ENCODE data around the gene EID3. TPM values are rescaled to one million over a fixed set of nuclear protein-coding genes. Genes with fewer than 3 reads are reported as not detected.

Gene EID3
- total and polyA plus RNA-seq, 3 donors from 2014 or later, result 59.3 to 139 (median 63.0) TPM

DNA sequence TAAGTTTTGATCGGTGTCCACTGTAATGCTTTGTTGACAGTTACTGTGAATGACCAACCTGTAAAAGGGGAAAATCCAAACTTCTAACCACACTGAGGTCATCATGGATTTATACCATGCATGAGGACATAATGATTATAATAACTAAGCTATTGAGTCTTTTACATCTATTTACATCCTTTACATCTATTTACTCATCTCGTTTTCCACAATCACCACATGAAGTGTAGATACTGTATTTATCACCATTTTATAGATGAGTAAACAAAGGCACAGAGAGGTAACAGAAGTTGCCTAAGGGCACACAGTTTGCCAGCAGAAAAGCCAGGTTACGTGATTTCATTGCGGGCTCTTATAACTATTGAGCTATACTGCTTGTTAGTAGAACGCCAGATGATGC is 27.9 kb upstream of the EID3 start:
- H3K36me3 ChIP-seq (ENCODE audit: low read depth, missing control alignments), result no peaks in the 10 kb centered on the region
- 74 to 77% methylated on average over 5 of the region's 5 CpGs for WGBS, 2 donors
- no peak overlapping the region for H3K27ac ChIP-seq
- H3K27me3 ChIP-seq, result no peaks in the 10 kb centered on the region
- H3K4me3 ChIP-seq, result no peak overlapping the region
- intact Hi-C loops (cut with DNase I; ENCODE audit: low total_unique reads), result no loop called here
- no peaks in the 10 kb centered on the region for H3K9me3 ChIP-seq
- TF ChIP-seq, protein P1, sequence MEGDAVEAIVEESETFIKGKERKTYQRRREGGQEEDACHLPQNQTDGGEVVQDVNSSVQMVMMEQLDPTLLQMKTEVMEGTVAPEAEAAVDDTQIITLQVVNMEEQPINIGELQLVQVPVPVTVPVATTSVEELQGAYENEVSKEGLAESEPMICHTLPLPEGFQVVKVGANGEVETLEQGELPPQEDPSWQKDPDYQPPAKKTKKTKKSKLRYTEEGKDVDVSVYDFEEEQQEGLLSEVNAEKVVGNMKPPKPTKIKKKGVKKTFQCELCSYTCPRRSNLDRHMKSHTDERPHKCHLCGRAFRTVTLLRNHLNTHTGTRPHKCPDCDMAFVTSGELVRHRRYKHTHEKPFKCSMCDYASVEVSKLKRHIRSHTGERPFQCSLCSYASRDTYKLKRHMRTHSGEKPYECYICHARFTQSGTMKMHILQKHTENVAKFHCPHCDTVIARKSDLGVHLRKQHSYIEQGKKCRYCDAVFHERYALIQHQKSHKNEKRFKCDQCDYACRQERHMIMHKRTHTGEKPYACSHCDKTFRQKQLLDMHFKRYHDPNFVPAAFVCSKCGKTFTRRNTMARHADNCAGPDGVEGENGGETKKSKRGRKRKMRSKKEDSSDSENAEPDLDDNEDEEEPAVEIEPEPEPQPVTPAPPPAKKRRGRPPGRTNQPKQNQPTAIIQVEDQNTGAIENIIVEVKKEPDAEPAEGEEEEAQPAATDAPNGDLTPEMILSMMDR (IDR thresholded peaks at IDR 0.05), result no peak
- TF ChIP-seq POLR2A (IDR thresholded peaks at IDR 0.05), result no peak
- DNase-seq, result no peak
- no peaks in the 10 kb centered on the region for H3K4me1 ChIP-seq

DNA sequence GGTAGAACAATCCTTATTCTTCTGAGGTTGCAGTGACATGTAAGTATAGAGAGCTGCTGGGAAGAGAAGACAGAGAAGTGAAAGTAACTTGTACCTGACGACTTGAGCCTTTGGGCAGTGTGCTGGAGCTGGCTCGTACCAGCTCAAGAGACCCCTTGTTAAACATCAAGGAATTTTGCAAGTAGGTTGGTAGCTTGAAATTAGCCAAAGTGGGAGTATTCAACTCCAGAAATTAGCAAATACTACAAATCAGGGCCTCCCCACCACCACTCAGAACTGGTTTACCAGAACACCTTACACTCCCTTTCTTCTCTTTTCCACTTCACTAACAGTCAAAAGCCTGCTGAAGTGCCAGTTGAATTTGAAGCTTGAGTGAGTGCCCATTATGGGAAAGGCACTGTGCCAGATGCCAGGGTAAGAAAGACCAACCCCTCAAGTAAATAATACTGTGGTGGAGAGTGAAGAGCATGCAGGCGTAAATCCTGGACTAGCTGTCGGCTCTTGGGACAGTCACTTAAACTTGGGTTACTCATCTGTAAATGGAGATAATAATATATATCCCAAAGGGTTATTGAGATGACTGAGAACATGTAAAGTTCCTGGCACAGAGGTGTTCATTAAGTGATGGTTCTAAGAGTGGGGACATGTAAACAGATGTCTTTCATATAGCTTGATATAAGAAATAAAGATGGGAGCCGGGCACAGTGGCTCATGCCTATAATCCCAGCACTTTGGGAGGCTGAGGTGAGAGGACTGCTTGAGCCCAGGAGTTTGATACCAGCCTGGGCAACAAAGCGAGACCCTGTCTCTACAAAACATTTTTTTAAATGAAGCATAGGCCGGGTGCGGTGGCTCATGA is 27.0 kb upstream of the EID3 start:
- H3K36me3 ChIP-seq (ENCODE audit: low read depth, missing control alignments), result no peaks in the 10 kb centered on the region
- H3K27ac ChIP-seq, result no peak overlapping the region
- H3K27me3 ChIP-seq, result no peaks in the 10 kb centered on the region
- intact Hi-C loops (cut with DNase I; ENCODE audit: low total_unique reads), result no loop called here
- no peak for TF ChIP-seq POLR2A (IDR thresholded peaks at IDR 0.05)
- TF ChIP-seq, protein P1 (IDR thresholded peaks at IDR 0.05), result no peak
- no peaks in the 10 kb centered on the region for H3K4me1 ChIP-seq
- no peak for DNase-seq
- WGBS, 2 donors, result 77 to 86% methylated on average over 8 of the region's 8 CpGs
- no peak overlapping the region for H3K4me3 ChIP-seq
- no peaks in the 10 kb centered on the region for H3K9me3 ChIP-seq

DNA sequence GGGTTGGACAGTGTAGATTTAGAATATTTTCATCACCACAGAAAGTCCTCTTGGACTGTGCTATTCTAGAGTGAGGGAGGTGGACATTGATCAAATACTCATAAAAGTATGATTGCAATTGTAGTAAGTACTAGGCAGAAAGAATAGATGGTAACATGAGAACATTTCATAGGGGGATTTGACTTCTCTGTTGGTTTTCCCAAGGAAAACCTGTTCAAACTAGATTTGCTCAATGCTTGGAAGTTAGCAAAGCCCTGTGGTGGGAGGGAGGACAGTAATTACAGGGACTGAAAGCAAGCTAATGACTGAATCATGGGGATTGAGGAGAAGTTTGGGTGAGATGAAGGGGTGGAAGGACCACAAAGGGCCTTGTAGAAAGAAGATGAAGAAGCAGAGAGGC is 24.4 kb upstream of the EID3 start:
- no peaks in the 10 kb centered on the region for H3K4me1 ChIP-seq
- H3K27ac ChIP-seq, result no peak overlapping the region
- intact Hi-C loops (cut with DNase I; ENCODE audit: low total_unique reads), result no loop called here
- TF ChIP-seq, protein P1 (IDR thresholded peaks at IDR 0.05), result no peak
- H3K9me3 ChIP-seq, result no peaks in the 10 kb centered on the region
- no peak for DNase-seq
- H3K27me3 ChIP-seq, result no peaks in the 10 kb centered on the region
- H3K36me3 ChIP-seq (ENCODE audit: low read depth, missing control alignments), result no peaks in the 10 kb centered on the region
- no peak overlapping the region for H3K4me3 ChIP-seq

DNA sequence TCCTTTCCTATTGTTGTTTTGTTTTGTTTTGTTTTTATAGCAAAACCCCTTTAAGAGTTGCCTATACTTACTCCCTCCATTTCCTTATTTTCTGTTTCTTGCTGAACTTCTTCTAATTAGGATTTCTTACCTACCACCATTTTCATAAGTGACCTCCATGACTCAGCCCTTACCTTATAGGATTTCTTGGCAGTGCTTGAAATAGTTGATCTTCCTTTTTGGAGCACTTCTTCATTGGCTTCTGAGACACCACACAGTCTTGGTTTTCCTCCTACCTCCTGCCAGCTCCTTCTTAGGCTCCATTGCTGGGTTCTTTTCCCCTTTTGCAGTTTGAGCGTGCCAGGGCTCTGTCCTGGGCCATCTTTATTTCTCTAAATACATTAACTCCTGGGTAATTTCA is 23.4 kb upstream of the EID3 start:
- TF ChIP-seq, protein P1 (IDR thresholded peaks at IDR 0.05), result no peak
- no peak for TF ChIP-seq POLR2A (IDR thresholded peaks at IDR 0.05)
- Histone ChIP-seq H3K9me3 (no peaks in the 10 kb centered on the region), H3K27ac (no peak overlapping the region), H3K36me3 (ENCODE audit: low read depth, missing control alignments) (no peaks in the 10 kb centered on the region), H3K27me3 (no peaks in the 10 kb centered on the region), H3K4me3 (no peak overlapping the region), H3K4me1 (no peaks in the 10 kb centered on the region)
- 100% methylated on average over 1 of the region's 1 CpG for WGBS, 2 donors
- intact Hi-C loops (cut with DNase I; ENCODE audit: low total_unique reads), result no loop called here
- no peak for DNase-seq
